Hematopoietic multipotent progenitor cell treated with erythropoietin and hydrocortisone succinate and interleukin-3 and kit ligand, for 6 days (in vitro differentiated cells): ENCODE measurements around the gene AJAP1.

ENCODE experiments used
- DNase-seq: peaks from one replicate; pipeline ENCODE4 v3.0.0-alpha.2; 2015

Gene AJAP1

GRCh38 chr1:4703646-4704045 is 49.2 kb downstream of the AJAP1 start:
- DNase-seq = no peak

- DNase-seq = no peak
Observed at GRCh38 chr1:4708840-4709507, 54.6 kb downstream of the AJAP1 start.

DNA sequence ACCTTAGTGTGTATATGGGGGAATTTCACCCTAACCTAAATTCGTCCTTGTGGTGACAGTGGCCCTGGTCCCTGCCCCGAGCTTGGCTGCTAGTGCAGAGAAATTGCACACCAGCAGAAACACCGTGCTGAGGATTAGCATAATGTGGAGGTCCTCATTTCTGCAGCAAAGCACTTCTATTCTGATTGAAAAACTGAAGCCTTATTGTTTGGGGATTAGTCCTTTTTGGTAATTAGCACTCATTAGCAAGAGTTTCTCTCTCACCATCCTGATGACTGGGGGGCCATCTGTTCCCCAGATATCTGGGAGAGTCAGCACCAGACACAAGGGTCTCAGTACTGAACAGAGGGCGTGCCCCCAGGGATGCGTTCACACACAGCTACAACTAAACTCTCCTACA is 55.2 kb downstream of the AJAP1 start:
- no peak for DNase-seq

GRCh38 chr1:4710592-4711415 is 56.4 kb downstream of the AJAP1 start:
- DNase-seq = no peak

DNA sequence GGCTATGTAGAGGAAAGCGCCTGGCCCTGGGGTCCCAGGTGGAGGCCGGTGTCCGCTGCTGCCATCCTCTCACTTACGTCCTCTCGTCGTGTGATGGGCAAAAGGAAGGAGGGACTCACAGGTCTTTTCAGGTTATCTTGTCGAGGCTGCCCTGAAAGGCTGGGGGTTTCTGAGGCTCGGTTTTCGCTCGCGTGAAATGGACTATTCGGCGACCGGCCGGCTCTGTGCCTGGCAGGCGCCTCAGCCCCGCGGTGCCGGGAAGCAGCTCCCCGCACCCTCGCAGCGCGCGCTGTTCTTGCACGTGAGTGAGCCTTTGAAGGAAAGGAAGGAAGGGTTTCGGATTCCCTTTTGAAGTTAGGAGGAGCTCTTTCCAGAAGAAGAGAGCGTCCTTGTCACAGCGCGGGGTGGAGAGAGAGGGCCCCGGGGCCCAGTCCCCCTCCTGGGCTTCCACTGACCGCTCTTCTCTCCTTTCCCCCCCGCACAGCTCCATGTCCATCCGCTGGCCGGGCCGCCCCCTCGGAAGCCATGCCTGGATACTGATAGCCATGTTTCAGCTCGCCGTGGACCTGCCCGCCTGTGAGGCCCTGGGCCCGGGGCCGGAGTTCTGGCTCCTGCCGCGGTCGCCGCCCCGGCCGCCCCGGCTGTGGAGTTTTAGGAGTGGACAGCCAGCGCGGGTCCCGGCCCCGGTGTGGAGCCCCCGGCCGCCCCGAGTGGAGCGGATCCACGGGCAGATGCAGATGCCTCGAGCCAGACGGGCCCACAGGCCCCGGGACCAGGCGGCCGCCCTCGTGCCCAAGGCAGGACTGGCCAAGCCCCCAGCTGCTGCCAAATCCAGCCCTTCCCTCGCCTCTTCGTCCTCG is 57.2 kb downstream of the AJAP1 start:
- no peak for DNase-seq

DNA sequence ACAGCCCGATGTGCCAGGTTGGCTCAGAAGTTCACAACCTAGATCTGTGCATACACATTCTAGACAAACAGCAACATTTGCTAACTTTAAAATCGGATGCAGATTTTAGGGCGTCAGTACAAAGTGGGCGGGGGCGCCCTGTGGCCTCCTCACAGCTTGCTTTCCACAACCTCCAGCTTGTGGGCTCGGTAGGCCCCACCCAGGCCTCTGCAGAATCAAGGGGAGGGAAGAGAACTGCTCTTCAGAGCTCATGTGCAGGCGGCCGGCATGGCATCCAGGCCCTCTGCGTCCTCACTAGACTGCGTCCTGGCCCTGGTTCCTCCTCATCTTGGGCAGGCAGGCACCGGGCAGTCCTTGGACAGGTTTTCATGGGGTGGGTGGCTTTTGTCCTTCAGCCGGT is 59.3 kb downstream of the AJAP1 start:
- DNase-seq = no peak

DNA sequence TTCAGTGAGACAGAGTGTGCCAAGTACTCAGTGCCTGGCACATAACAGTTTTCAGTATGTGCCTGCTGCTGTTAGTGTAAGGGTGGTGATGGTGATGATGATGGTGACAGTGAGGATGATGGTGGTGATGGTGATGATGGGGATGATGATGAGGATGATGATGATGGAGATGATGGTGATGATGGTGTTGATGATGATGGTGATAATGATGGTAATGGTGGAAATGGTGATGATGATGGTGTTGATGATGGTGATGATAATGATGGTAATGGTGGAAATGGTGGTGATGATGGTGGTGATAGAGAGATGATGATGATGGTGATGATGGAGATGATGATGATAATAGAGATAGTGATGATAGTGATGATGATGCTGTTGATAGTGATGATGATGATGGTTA is 62.0 kb downstream of the AJAP1 start:
- no peak for DNase-seq

GRCh38 chr1:4718071-4718470 is 63.7 kb downstream of the AJAP1 start:
- no peak for DNase-seq

DNA sequence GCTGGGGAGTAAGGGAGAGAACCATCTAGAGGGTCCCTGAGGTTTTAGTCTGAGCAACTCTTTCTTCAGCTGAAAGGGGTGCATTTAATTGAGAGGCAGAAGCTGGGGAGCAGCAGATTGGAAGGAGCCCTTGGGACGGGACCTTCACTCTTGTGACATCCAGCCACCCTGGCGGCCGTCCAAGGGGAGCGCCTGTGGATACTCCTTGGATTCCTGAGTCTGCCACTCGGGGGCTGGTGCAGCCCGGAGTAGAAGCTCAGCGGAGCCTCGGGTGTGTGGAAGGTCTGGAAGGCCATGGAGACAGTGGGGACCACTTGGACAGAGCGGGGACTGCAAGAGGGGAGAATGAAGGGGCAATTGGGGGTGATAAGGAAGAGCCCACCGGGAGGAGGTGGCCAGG is 68.7 kb downstream of the AJAP1 start:
- no peak for DNase-seq

GRCh38 chr1:4724001-4724400 is 69.6 kb downstream of the AJAP1 start:
- no peak for DNase-seq

GRCh38 chr1:4724695-4725250 is 70.4 kb downstream of the AJAP1 start:
- no peak for DNase-seq

DNA sequence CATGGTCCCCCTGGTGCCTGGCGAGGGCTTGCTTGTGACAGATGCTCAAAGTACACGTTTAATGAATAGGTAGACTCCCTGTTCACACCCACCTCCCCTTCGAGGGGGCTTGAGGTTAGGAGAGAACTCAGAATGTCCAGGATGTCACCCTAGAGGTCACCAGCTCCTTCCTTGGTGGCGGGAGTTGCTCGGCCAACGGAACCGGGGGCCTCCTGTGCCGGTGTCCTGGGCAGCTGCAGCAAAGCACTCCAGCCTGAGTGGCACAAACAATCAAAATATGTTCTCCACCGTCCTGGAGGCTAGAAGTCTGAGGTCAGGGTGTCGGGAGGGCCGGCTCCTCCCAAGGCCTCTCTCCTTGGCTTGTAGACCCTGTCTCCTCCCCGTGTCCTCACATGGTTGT is 71.0 kb downstream of the AJAP1 start:
- no peak for DNase-seq

GRCh38 chr1:4726620-4727341 is 72.4 kb downstream of the AJAP1 start:
- DNase-seq = no peak

GRCh38 chr1:4728319-4729089 is 74.1 kb downstream of the AJAP1 start:
- no peak for DNase-seq

DNA sequence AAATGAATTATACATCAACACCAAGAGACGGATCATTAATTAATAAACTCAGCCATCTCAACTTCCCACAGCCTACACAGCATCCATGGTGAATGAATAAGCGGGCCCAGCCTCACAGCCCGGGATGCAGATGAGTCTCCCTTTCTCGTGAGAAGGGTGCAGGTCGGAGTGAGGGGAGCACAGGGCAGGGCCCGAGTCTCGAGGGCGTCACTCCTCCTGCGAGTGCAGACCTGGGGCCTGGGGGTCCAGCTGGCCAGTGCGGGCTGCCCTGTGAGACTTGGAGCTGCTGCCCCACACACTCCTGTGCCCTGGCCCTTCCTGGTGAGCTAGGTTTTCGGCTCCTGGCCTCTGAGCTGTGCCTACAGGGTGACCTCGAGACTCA is 74.7 kb downstream of the AJAP1 start:
- no peak for DNase-seq

GRCh38 chr1:4730078-4730477 is 75.7 kb downstream of the AJAP1 start:
- no peak for DNase-seq

- DNase-seq = no peak
Observed at GRCh38 chr1:4733446-4734177, 79.2 kb downstream of the AJAP1 start.

DNA sequence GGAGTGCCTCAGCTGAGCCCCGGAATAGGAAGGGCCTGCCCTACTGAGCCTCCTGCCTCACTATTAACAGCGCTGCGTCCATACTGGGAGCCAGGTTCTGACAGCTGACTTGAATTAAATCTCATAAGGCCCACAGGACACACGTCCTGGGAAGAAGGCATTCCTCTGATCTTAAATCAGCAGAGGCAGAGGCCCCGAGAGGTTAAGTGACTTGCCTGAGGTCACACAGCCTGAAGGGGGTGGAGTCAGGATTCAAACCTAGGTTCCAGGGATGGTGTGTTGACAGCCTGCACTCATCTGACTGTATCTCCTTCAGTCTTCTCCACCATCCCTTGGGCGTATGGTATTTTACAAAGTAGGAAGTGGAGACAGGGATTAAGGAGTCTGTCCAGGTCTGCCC is 79.8 kb downstream of the AJAP1 start:
- DNase-seq = no peak

DNA sequence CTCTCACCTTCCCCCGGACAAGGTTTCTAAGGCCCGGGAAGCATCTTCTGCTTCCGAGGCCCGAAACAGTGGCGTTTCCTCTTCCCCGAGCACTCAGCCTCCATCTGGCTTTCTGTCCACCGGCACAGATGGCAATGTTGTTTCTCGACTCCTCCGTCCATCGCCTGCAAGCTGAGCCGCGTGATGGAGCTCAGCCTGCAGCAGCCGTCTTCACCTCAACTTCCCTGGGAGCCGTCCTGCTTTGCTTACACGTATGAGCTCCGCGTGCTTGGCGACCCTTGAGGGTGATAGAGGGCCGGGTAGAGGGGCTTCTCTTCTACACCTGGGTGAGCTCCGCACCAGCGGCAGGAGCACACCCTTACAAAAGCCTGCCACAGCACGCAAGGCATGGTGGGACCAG is 80.4 kb downstream of the AJAP1 start:
- no peak for DNase-seq

DNA sequence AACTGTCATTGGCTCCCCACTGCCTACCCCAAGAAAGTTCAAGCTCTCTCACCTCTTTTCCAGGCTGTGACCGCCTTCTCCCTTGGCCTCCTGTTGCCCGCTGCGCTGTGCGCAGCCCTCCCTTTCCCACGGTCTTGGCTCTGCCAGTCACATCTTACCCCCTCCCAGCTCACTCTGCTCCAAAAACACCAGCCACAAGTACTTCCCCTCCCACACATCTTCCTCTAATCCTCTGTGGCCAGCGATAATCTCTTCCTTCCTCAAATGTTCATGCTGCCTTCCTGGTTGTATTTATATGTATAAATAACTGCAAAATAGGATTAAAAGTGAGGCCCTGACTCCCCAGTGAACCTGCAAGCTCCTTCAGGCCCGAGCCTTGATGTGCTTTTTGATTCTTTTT is 81.8 kb downstream of the AJAP1 start:
- DNase-seq = peak; percentile 50

GRCh38 chr1:4741876-4742423 is 87.5 kb downstream of the AJAP1 start:
- DNase-seq = no peak
